GM18868 (cell line): Measurements from ENCODE around the gene OR2T27.
A peak's percentile ranks its signal among the peaks of the same experiment; 100 is the strongest.
"Not testable (repeated sequence)": the region's sequence is repeated elsewhere in the genome, so short reads cannot be mapped to it uniquely, and the experiment has no call there.

ENCODE experiments used
- ATAC-seq: cut with Tn5 transposase; IDR thresholded peaks from one replicate; pipeline ENCODE4 v1.9.1; 2021; ENCODE audit warnings: mild to moderate bottlenecking, moderate library complexity; ENCODE audit not compliant: unreplicated experiment

Gene OR2T27

GRCh38 chr1:248655354-248655753, at the start of gene OR2T27:
Gene OR2T27 (minus strand): TSS chr1:248655528. CDS start chr1:248650884, 4,644 bp downstream.
- ATAC-seq: peak; percentile 57

GRCh38 chr1:248704606-248705005, 49.3 kb upstream of the OR2T27 start:
- ATAC-seq: no peak

- no peak for ATAC-seq
These were observed 48.3 kb upstream of the OR2T27 start for GRCh38 chr1:248703674-248704073.

- no peak for ATAC-seq
These were observed 47.4 kb upstream of the OR2T27 start, which contains the start of gene OR14I1 for GRCh38 chr1:248702714-248703113. Gene OR14I1 (minus strand): TSS chr1:248702766.

GRCh38 chr1:248699099-248699498, 43.8 kb upstream of the OR2T27 start:
- no peak for ATAC-seq

GRCh38 chr1:248697907-248698306, 42.6 kb upstream of the OR2T27 start:
- no peak for ATAC-seq

- no peak for ATAC-seq
These were observed 41.4 kb upstream of the OR2T27 start for GRCh38 chr1:248696774-248697173.

- ATAC-seq: peak; percentile 67
These were observed 40.9 kb upstream of the OR2T27 start for GRCh38 chr1:248696261-248696660.

- no peak for ATAC-seq
These were observed 40.3 kb upstream of the OR2T27 start for GRCh38 chr1:248695451-248696132.

- no peak for ATAC-seq
These were observed 36.3 kb upstream of the OR2T27 start for GRCh38 chr1:248691567-248692155.

- peak; percentile 80 for ATAC-seq
These were observed 33.4 kb upstream of the OR2T27 start for GRCh38 chr1:248688527-248689298.

- peak; percentile 71 for ATAC-seq
These were observed 31.5 kb upstream of the OR2T27 start for GRCh38 chr1:248686815-248687214.

- ATAC-seq: no peak
These were observed 26.3 kb upstream of the OR2T27 start for GRCh38 chr1:248681651-248682050.

- no peak for ATAC-seq
These were observed 14.7 kb upstream of the OR2T27 start for GRCh38 chr1:248670003-248670402.

- peak; percentile 97 for ATAC-seq
These were observed 8.4 kb upstream of the OR2T27 start for GRCh38 chr1:248663453-248664328.

GRCh38 chr1:248656797-248657196, 1.5 kb upstream of the OR2T27 start:
- peak; percentile 63 for ATAC-seq

GRCh38 chr1:248648770-248649536, 6.4 kb downstream of the OR2T27 start:
- ATAC-seq: not testable (repeated sequence)

GRCh38 chr1:248645178-248645577, 10.2 kb downstream of the OR2T27 start, which contains the start of gene OR2T35:
Gene OR2T35 (minus strand): TSS chr1:248645278. CDS start chr1:248639258, 6,020 bp downstream.
- ATAC-seq: not testable (repeated sequence)

GRCh38 chr1:248642971-248643651, 12.2 kb downstream of the OR2T27 start:
- peak; percentile 75 for ATAC-seq
